ENCODE results near the gene TATDN3.
"Not testable (repeated sequence)": the region's sequence is repeated elsewhere in the genome, so short reads cannot be mapped to it uniquely, and the experiment has no call there.

TATDN3 gene

GRCh38 chr1:212827831-212828278 is 36.2 kb downstream of the TATDN3 start:
- no peak for DNase-seq (ENCODE audit: low read depth, low spot score)

- no peak for DNase-seq (ENCODE audit: low read depth, low spot score)
Measured at GRCh38 chr1:212828395-212828794, 36.7 kb downstream of the TATDN3 start.

GRCh38 chr1:212833211-212834207 is 41.8 kb downstream of the TATDN3 start:
- DNase-seq (ENCODE audit: low read depth, low spot score), result not testable (repeated sequence)

- no peak for DNase-seq (ENCODE audit: low read depth, low spot score)
Measured at GRCh38 chr1:212838145-212838544, 46.5 kb downstream of the TATDN3 start.

GRCh38 chr1:212844521-212844920 is 52.8 kb downstream of the TATDN3 start:
- DNase-seq (ENCODE audit: low read depth, low spot score), result not testable (repeated sequence)

- DNase-seq (ENCODE audit: low read depth, low spot score), result no peak
Measured at GRCh38 chr1:212847549-212847948, 55.9 kb downstream of the TATDN3 start, which contains the start of gene SPATA45. SPATA45 (minus strand) TSS chr1:212847649; CDS start chr1:212836149, 11,500 bp downstream.

- no peak for DNase-seq (ENCODE audit: low read depth, low spot score)
Measured at GRCh38 chr1:212852105-212852688, 60.5 kb downstream of the TATDN3 start.

- DNase-seq (ENCODE audit: low read depth, low spot score), result no peak
Measured at GRCh38 chr1:212853658-212854057, 62.0 kb downstream of the TATDN3 start.

- no peak for DNase-seq (ENCODE audit: low read depth, low spot score)
Measured at GRCh38 chr1:212856755-212857154, 65.1 kb downstream of the TATDN3 start.

- peak; percentile 85 for DNase-seq (ENCODE audit: low read depth, low spot score)
Measured at GRCh38 chr1:212857992-212858460, 66.3 kb downstream of the TATDN3 start, which contains the start of gene FLVCR1. FLVCR1 (plus strand) TSS chr1:212858275; CDS start chr1:212858453, 178 bp downstream.

- DNase-seq (ENCODE audit: low read depth, low spot score), result no peak
Measured at GRCh38 chr1:212858461-212859265, 67.0 kb downstream of the TATDN3 start.

GRCh38 chr1:212860713-212861581 is 69.3 kb downstream of the TATDN3 start:
- DNase-seq (ENCODE audit: low read depth, low spot score), result no peak

- no peak for DNase-seq (ENCODE audit: low read depth, low spot score)
Measured at GRCh38 chr1:212862111-212862690, 70.5 kb downstream of the TATDN3 start.

GRCh38 chr1:212863345-212863744 is 71.7 kb downstream of the TATDN3 start:
- DNase-seq (ENCODE audit: low read depth, low spot score), result not testable (repeated sequence)

- DNase-seq (ENCODE audit: low read depth, low spot score), result no peak
Measured at GRCh38 chr1:212864201-212864600, 72.5 kb downstream of the TATDN3 start.

Measured in smooth muscle cell of the brain vasculature (primary cell).